A549 treated with dexamethasone at 1 μM for 4 hours (cell line): ENCODE data around the gene ALDH1L2. TPM values are rescaled to one million over a fixed set of nuclear protein-coding genes. Genes with fewer than 3 reads are reported as not detected.

ENCODE experiments used
- total RNA-seq: library from RNA; stranded (reverse); fragments of 200-300 nt; extraction: Qiagen RNA extraction; gene quantifications from 5 replicates; pipeline ENCODE4 v1.2.3, GENCODE V29; 2022

The ALDH1L2 gene
- total RNA-seq: 3.1 to 4.7 TPM (median 4.2 TPM) in 5 replicates

DNA sequence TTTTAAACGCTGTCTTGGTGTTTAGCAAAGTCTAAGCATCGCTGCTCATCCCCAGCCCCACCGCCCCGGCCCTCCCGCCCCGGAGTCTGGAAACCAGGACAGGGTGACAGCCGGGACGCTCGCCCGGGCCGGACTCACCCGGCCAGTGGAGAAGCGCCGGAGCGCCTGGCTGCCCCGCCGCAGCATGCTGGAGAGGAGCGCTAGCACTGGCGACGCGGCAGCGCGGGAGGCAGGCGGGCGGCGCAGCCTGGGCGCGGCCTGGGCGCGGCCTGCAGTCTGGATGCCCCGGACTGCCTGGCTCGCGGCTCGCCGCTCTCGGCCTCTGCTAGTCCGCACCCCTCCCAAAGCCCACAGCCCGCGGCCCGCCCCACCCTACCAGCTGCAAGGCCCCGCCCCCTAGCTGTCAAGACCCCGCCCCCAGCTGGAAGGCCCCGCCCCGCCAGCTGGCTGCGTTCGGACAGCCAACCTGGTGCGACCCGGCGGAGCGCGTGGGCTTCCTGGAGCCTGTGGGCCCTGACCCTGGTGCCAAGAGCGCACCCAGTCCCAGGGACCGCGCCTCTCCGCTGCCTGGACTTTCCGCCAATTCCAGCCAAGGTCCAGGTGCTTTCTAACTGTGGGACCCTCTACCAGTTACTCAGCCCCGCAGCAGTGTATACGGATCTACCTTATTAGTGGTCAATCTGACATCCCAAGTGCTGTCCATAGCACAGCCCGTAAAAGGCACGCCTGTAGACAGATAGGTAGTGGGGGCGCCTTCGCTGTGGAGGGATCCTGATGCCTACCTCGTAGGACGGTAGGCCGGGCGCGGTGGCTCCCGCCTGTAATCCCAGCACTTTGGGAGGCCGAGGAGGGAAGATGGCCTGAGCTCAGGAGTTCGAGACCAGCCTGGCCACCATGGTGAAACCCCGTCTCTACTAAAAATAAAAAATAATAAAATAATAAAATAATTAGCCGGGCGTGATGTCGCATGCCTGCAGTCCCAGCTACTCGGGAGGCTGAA lies at the start of gene ALDH1L2:
Gene ALDH1L2, minus strand, starts transcription at position 208 of the 1,000 bp plus-strand sequence. Its CDS starts 22 bp downstream, at position 186.

DNA sequence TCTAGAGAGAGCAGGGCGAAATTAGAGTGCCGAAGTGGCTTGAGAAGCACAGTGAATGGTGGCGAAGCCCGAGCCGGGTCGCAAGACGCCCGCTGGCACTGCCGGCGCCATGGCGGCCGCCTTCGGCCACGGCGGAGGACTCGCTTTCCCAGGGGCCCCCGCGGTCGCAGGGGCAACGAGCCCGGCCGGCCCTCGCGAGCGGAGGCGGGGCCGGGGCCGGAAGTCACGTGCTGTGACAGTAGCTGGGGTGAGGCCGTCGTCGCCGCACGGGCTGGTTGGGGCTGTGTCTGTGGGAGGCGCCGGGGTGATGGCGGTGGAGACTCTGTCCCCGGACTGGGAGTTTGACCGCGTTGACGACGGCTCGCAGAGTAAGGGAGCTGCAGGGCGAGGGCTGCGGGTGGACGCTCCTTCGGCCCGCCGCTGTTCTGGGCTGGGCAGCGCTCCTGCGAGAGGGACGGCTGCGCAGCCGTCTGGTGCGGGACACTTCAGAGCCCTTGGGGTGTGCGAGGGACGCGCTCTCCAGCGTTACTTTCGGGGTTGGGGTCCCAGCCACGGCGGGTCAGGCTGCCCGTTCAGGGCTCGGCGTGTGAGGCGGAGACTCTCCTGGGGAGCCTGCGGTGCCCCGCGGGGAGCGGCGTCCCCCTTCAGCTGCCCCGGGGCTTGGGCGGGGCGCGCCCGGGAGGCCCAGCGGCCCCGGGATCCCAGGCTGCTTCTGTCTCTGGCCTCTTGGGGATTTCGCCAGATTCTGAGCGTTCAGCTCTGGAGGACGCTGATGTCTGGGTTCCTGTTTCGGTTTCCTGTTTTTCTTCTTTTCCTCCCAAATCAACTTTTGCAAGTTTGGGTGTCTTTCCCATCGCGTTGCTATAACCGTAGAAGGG lies 23.5 kb upstream of the ALDH1L2 start, which contains the start of gene WASHC4:
Gene WASHC4, plus strand, starts transcription at position 238 of the 878 bp plus-strand sequence. Its CDS starts 70 bp downstream, at position 308.

DNA sequence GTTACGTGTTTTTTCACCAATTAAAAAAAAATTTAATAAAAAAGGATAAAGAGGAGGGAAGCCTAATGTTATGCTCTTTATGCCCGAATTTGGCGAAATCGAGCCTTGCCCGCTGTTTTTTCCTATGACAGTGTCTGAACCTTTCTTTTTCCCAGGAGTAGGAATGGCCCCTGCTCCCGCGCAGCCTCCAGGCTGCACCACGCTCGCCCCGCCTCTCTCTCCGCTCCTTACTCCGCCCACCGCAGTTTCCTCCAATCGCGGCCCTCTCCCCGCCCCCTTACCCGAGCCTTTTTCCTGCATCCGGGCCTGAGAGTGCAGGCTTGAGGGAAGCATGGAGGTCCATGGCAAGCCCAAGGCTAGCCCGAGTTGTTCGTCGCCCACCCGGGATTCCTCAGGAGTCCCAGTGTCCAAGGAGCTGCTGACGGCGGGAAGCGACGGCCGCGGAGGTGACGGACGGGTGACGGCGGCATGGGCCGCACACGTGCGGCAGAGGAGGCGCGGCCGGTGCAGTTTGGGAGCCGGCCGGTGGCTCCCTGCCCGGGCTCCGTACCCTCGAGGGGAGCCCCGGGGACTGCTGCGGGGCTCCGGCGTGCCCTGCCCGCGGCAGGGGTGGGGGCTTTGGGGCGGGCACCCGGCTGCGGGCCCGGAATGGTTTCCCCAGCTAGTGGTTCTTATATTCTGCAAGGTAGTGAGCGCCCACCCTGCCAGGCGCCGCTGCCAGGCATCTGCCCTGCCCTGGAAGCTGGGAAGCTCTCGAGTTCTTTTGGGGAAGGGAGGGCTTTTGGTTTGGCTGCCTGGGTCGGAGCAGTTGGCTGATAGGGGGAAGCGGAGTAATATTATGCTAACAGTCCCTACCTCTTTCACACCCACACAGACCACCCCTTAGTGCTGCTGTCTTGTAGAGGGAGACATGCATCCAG lies 98.0 kb downstream of the ALDH1L2 start, which contains the start of gene NOPCHAP1:
Gene NOPCHAP1, plus strand, starts transcription at position 295 of the 920 bp plus-strand sequence. Its CDS starts 37 bp downstream, at position 332.

Other genes starting within 250 kb of the ALDH1L2 start
- 17.2 to 33.5 TPM (median 30.2 TPM) in 5 replicates for gene SLC41A2, start 126.2 kb downstream of the ALDH1L2 start, total RNA-seq
- 25.0 to 34.9 TPM (median 28.2 TPM) in 5 replicates for gene NOPCHAP1, start 98.1 kb downstream of the ALDH1L2 start, total RNA-seq
- 21.3 to 31.9 TPM (median 26.3 TPM) in 5 replicates for gene WASHC4, start 23.3 kb upstream of the ALDH1L2 start, total RNA-seq
- 21.8 to 30.4 TPM (median 26.9 TPM) in 5 replicates for gene APPL2, start 151.7 kb upstream of the ALDH1L2 start, total RNA-seq
- gene C12orf75, start 246.2 kb upstream of the ALDH1L2 start, total RNA-seq: 116 to 153 TPM (median 123 TPM) in 5 replicates